Measurements from ENCODE around the gene GPC5.
"Not testable (repeated sequence)": the region's sequence is repeated elsewhere in the genome, so short reads cannot be mapped to it uniquely, and the experiment has no call there.

Gene GPC5

GRCh38 chr13:91725646-91726045 lies 327.2 kb downstream of the GPC5 start:
- DNase-seq: no peak

- DNase-seq: no peak
These were observed 328.2 kb downstream of the GPC5 start for GRCh38 chr13:91726671-91727070.

GRCh38 chr13:91729859-91730258 lies 331.4 kb downstream of the GPC5 start:
- no peak for DNase-seq

GRCh38 chr13:91739751-91740150 lies 341.3 kb downstream of the GPC5 start:
- DNase-seq: no peak

GRCh38 chr13:91740756-91741155 lies 342.3 kb downstream of the GPC5 start:
- DNase-seq: no peak

- DNase-seq: no peak
These were observed 343.5 kb downstream of the GPC5 start for GRCh38 chr13:91741925-91742324.

GRCh38 chr13:91744284-91744683 lies 345.9 kb downstream of the GPC5 start:
- DNase-seq: no peak

- no peak for DNase-seq
These were observed 347.5 kb downstream of the GPC5 start for GRCh38 chr13:91745967-91746366.

GRCh38 chr13:91747186-91747585 lies 348.8 kb downstream of the GPC5 start:
- no peak for DNase-seq

GRCh38 chr13:91748416-91749089 lies 350.1 kb downstream of the GPC5 start:
- DNase-seq: no peak

GRCh38 chr13:91758724-91759123 lies 360.3 kb downstream of the GPC5 start:
- DNase-seq: no peak

GRCh38 chr13:91762957-91763356 lies 364.5 kb downstream of the GPC5 start:
- DNase-seq: no peak

GRCh38 chr13:91764527-91764926 lies 366.1 kb downstream of the GPC5 start:
- DNase-seq: no peak

GRCh38 chr13:91767651-91768050 lies 369.2 kb downstream of the GPC5 start:
- no peak for DNase-seq

GRCh38 chr13:91768746-91769145 lies 370.3 kb downstream of the GPC5 start:
- DNase-seq: no peak

GRCh38 chr13:91771229-91771628 lies 372.8 kb downstream of the GPC5 start:
- DNase-seq: no peak

- DNase-seq: no peak
These were observed 375.3 kb downstream of the GPC5 start for GRCh38 chr13:91773591-91774227.

- DNase-seq: no peak
These were observed 376.0 kb downstream of the GPC5 start for GRCh38 chr13:91774397-91774796.

- no peak for DNase-seq
These were observed 378.3 kb downstream of the GPC5 start for GRCh38 chr13:91776611-91777193.

GRCh38 chr13:91778123-91778522 lies 379.7 kb downstream of the GPC5 start:
- no peak for DNase-seq

- not testable (repeated sequence) for DNase-seq
These were observed 383.7 kb downstream of the GPC5 start for GRCh38 chr13:91781982-91782691.

- no peak for DNase-seq
These were observed 387.2 kb downstream of the GPC5 start for GRCh38 chr13:91785431-91786119.

GRCh38 chr13:91792054-91792453 lies 393.6 kb downstream of the GPC5 start:
- no peak for DNase-seq

All from activated effector memory CD4-positive, alpha-beta T cell treated with anti-CD3 and anti-CD28 coated beads, Interleukin-2, amount 50 U/mL, for 16 hours (primary cell).